Measurements from ENCODE around the gene ZP4.

GRCh38 chr1:237891266-237891665 is 544 bp upstream of the ZP4 start:
- TF ChIP-seq CTCF (IDR thresholded peaks at IDR 0.05) = no peak
- TF ChIP-seq POLR2A (IDR thresholded peaks at IDR 0.05; ENCODE audit: low read depth) = no peak
- TF ChIP-seq POLR2AphosphoS5 (IDR thresholded peaks at IDR 0.05) = no peak

Data from esophagus muscularis mucosa (tissue), 3 donors.